Caco-2 (cell line): Measurements from ENCODE around the gene HSPA12A. TPM values are rescaled to one million over a fixed set of nuclear protein-coding genes. Genes with fewer than 3 reads are reported as not detected.
A peak's percentile ranks its signal among the peaks of the same experiment; 100 is the strongest.

Experiments used
- BruUV-seq: library from RNA; stranded (reverse); fragments of 400-500 nt; replicated peaks from 2 replicates; lab custom pipeline; 2021; lab: Mats Ljungman, UMichigan
- CTCF ChIA-PET: fragments of 300-600 bp; sonication (Branson Sonifier 250); formaldehyde crosslinking; loops from one replicate; lab custom pipeline; 2022; ENCODE audit warnings: antibody characterized with exemption; lab: Charles Lee
- POLR2A ChIA-PET: fragments of 300-600 bp; sonication (Branson Sonifier 250); formaldehyde crosslinking; loops from one replicate; lab custom pipeline; 2022; ENCODE audit warnings: antibody characterized with exemption; lab: Charles Lee
- DNase-seq, 2 experiments: peaks; one replicate each; pipeline versions ENCODE4 v3.0.0 to v3.0.0-alpha.2; 2020 to 2022
- H3K27me3 ChIP-seq: replicated peaks from 2 replicates; pipeline ENCODE4 v1.6.0; 2011; ENCODE audit warnings: low read length; ENCODE audit not compliant: control insufficient read depth, insufficient read depth
- H3K36me3 ChIP-seq: 2 replicates; pipeline ENCODE4 v1.5.1; 2011; ENCODE audit warnings: low read length; ENCODE audit not compliant: control insufficient read depth, insufficient read depth
- H3K4me1 ChIP-seq: fragments of 250-450 bp; sonication (Bioruptor Pico); 2 replicates; pipeline ENCODE4 v1.5.1; 2020; ENCODE audit warnings: mild to moderate bottlenecking
- H3K4me3 ChIP-seq: 2 replicates; pipeline ENCODE4 v1.5.1; 2011; ENCODE audit warnings: low read depth, mild to moderate bottlenecking, control low read depth, low read length
- H3K9me3 ChIP-seq: fragments of 250-450 bp; sonication (Bioruptor Pico); 2 replicates; pipeline ENCODE4 v1.5.1; 2020; ENCODE audit warnings: mild to moderate bottlenecking, moderate library complexity
- H3K27ac Mint-ChIP-seq: one replicate; pipeline ENCODE4 v1.8.0; 2022; ENCODE audit warnings: mixed read lengths; ENCODE audit not compliant: unreplicated experiment
- H3K27me3 Mint-ChIP-seq: one replicate; pipeline ENCODE4 v1.8.0; 2022; ENCODE audit warnings: mixed read lengths; ENCODE audit not compliant: insufficient read depth, unreplicated experiment
- H3K36me3 Mint-ChIP-seq: one replicate; pipeline ENCODE4 v1.8.0; 2022; ENCODE audit warnings: mild to moderate bottlenecking, mixed read lengths; ENCODE audit not compliant: insufficient read depth, unreplicated experiment
- H3K4me1 Mint-ChIP-seq: one replicate; pipeline ENCODE4 v1.8.0; 2022; ENCODE audit warnings: low read depth, mixed read lengths; ENCODE audit not compliant: unreplicated experiment
- H3K4me3 Mint-ChIP-seq: one replicate; pipeline ENCODE4 v1.8.0; 2022; ENCODE audit warnings: mild to moderate bottlenecking, moderate library complexity, mixed read lengths; ENCODE audit not compliant: unreplicated experiment
- H3K9me3 Mint-ChIP-seq: one replicate; pipeline ENCODE4 v1.8.0; 2022; ENCODE audit warnings: mixed read lengths; ENCODE audit not compliant: unreplicated experiment
- CTCF ChIP-seq, 2 experiments: fragments of 200-600 bp in 1 of 2; IDR thresholded peaks; 1 replicate in 1 of 2; 2 replicates in 1 of 2; pipeline versions ENCODE4 v1.5.1 to v1.8.0; 2011 to 2022; ENCODE audit warnings: antibody characterized with exemption in 1 of 2, control low read depth in 1 of 2, inconsistent platforms in 1 of 2, low read depth in 1 of 2, low read length in 1 of 2, mild to moderate bottlenecking in 1 of 2, moderate library complexity in 1 of 2; ENCODE audit not compliant: insufficient read depth in 1 of 2, severe bottlenecking in 1 of 2, unreplicated experiment in 1 of 2
- intact Hi-C: fragments of 100-400 bp; cut with micrococcal nuclease; formaldehyde crosslinking; loops from one replicate; pipeline ENCODE4 v1.10.0; 2022; ENCODE audit not compliant: unreplicated experiment
- total RNA-seq: library from RNA; stranded (reverse); gene quantifications from 2 replicates; pipeline ENCODE4 v1.2.3, GENCODE V29; 2022

Gene HSPA12A
- total RNA-seq, 1 experiment from 2014 or later: 27.0 TPM

- no TSS peak for BruUV-seq
- H3K4me3 ChIP-seq: no peak overlapping the region
- Mint-ChIP-seq H3K4me3 (no peak overlapping the region), H3K27me3 (peaks cover 16% of the 10 kb centered on the region), H3K9me3 (no peaks in the 10 kb centered on the region), H3K4me1 (no peaks in the 10 kb centered on the region), H3K27ac (no peak overlapping the region), H3K36me3 (no peaks in the 10 kb centered on the region)
- ChIA-PET POLR2A (no interaction called here), CTCF (interaction anchor here (1.0 kb wide), 1 partner anchor 29 kb away, joined by 3 read pairs; no protein-coding TSS in a partner anchor)
- no peak for TF ChIP-seq CTCF (IDR thresholded peaks at IDR 0.05; ENCODE audit: insufficient read depth in 1 of 2, low read depth in 1 of 2, low read length in 1 of 2, severe bottlenecking in 1 of 2, unreplicated experiment in 1 of 2)
- H3K9me3 ChIP-seq: no peaks in the 10 kb centered on the region
- H3K4me1 ChIP-seq: no peaks in the 10 kb centered on the region
- H3K27me3 ChIP-seq: no peaks in the 10 kb centered on the region
- intact Hi-C loops: no loop called here
- H3K36me3 ChIP-seq: no peaks in the 10 kb centered on the region
- DNase-seq: no peak
These were observed 86.8 kb downstream of the HSPA12A start for GRCh38 chr10:116655568-116655967.

GRCh38 chr10:116654816-116655215 lies 87.5 kb downstream of the HSPA12A start:
- no peak overlapping the region for H3K27ac Mint-ChIP-seq
- no peaks in the 10 kb centered on the region for H3K4me1 Mint-ChIP-seq
- H3K4me3 Mint-ChIP-seq: no peak overlapping the region
- H3K9me3 ChIP-seq: no peaks in the 10 kb centered on the region
- no peaks in the 10 kb centered on the region for H3K27me3 ChIP-seq
- intact Hi-C loops: no loop called here
- no peaks in the 10 kb centered on the region for H3K9me3 Mint-ChIP-seq
- H3K4me3 ChIP-seq: no peak overlapping the region
- DNase-seq: peak in 1 of 2 experiments; percentile 38
- H3K36me3 ChIP-seq: no peaks in the 10 kb centered on the region
- ChIA-PET POLR2A (no interaction called here), CTCF (interaction anchor here (1.0 kb wide), 1 partner anchor 28 kb away, joined by 3 read pairs; no protein-coding TSS in a partner anchor)
- TF ChIP-seq CTCF (IDR thresholded peaks at IDR 0.05; ENCODE audit: insufficient read depth in 1 of 2, low read depth in 1 of 2, low read length in 1 of 2, severe bottlenecking in 1 of 2, unreplicated experiment in 1 of 2): peak; percentile 27 to 40
- H3K36me3 Mint-ChIP-seq: no peaks in the 10 kb centered on the region
- no peaks in the 10 kb centered on the region for H3K4me1 ChIP-seq
- BruUV-seq: no TSS peak
- peaks cover 18% of the 10 kb centered on the region for H3K27me3 Mint-ChIP-seq

- CTCF ChIA-PET: no interaction called here
- Mint-ChIP-seq H3K4me1 (no peaks in the 10 kb centered on the region), H3K27ac (no peak overlapping the region), H3K9me3 (no peaks in the 10 kb centered on the region), H3K27me3 (peaks cover 18% of the 10 kb centered on the region), H3K36me3 (no peaks in the 10 kb centered on the region), H3K4me3 (no peak overlapping the region)
- no peaks in the 10 kb centered on the region for H3K4me1 ChIP-seq
- H3K9me3 ChIP-seq: no peaks in the 10 kb centered on the region
- H3K4me3 ChIP-seq: no peak overlapping the region
- BruUV-seq: no TSS peak
- POLR2A ChIA-PET: no interaction called here
- H3K36me3 ChIP-seq: no peaks in the 10 kb centered on the region
- intact Hi-C loops: no loop called here
- no peak for DNase-seq
- no peaks in the 10 kb centered on the region for H3K27me3 ChIP-seq
- no peak for TF ChIP-seq CTCF (IDR thresholded peaks at IDR 0.05; ENCODE audit: insufficient read depth in 1 of 2, low read depth in 1 of 2, low read length in 1 of 2, severe bottlenecking in 1 of 2, unreplicated experiment in 1 of 2)
These were observed 88.5 kb downstream of the HSPA12A start for GRCh38 chr10:116653885-116654284.
